ENCODE results near the gene ZNF526. TPM values are rescaled to one million over a fixed set of nuclear protein-coding genes. Genes with fewer than 3 reads are reported as not detected.

Gene ZNF526
- total RNA-seq, 4 donors from 2014 or later = 3.8 to 6.3 (median 4.0) TPM

DNA sequence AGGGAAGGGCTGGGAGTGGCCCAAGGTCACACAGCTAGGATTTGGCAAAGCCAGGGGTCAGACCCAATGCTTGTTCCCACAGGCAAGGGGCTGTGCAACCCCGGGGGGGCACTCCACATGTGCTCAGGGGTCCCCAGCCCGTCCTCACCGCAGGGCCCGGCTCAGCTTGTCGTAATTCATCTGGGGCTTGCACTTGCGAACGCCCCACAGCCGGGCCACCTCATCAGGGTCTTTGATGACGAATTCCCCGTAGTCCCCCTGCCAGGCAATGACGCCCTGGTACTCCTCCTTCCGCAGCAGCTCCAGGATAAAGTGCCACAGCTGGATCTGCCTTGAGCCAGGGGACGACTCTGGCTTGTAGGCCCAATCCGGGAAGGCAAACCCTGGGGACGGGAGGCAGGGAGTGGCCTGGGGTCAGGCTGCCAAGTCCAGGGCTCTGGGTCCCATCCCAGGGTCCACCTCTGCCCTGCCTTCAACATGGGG is 30.1 kb downstream of the ZNF526 start:
- Histone ChIP-seq H3K9me3 (no peaks in the 10 kb centered on the region), H3K4me1 (peaks cover 27 to 85% (median 39%) of the 10 kb centered on the region in 3 donors), H3K27me3 (no peaks in the 10 kb centered on the region), H3K36me3 (peaks cover 4 to 22% (median 6%) of the 10 kb centered on the region in 3 donors), H3K4me3 (peak overlapping the region in 2 of 4 donors; percentile 95 to 99), H3K27ac (peak overlapping the region; percentile 97 to 100 (median 100))
- whole genome bisulfite sequencing, 2 donors = 81% methylated on average over 7 of the region's 15 CpGs; no CpG with 5 or more reads in 1 of the 2 donors
- intact Hi-C loops (cut with DNase I) = no loop called here
- TF ChIP-seq POLR2A (IDR thresholded peaks at IDR 0.05) = no peak
- TF ChIP-seq, protein P1, sequence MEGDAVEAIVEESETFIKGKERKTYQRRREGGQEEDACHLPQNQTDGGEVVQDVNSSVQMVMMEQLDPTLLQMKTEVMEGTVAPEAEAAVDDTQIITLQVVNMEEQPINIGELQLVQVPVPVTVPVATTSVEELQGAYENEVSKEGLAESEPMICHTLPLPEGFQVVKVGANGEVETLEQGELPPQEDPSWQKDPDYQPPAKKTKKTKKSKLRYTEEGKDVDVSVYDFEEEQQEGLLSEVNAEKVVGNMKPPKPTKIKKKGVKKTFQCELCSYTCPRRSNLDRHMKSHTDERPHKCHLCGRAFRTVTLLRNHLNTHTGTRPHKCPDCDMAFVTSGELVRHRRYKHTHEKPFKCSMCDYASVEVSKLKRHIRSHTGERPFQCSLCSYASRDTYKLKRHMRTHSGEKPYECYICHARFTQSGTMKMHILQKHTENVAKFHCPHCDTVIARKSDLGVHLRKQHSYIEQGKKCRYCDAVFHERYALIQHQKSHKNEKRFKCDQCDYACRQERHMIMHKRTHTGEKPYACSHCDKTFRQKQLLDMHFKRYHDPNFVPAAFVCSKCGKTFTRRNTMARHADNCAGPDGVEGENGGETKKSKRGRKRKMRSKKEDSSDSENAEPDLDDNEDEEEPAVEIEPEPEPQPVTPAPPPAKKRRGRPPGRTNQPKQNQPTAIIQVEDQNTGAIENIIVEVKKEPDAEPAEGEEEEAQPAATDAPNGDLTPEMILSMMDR (IDR thresholded peaks at IDR 0.05) = no peak
- no peak for DNase-seq

DNA sequence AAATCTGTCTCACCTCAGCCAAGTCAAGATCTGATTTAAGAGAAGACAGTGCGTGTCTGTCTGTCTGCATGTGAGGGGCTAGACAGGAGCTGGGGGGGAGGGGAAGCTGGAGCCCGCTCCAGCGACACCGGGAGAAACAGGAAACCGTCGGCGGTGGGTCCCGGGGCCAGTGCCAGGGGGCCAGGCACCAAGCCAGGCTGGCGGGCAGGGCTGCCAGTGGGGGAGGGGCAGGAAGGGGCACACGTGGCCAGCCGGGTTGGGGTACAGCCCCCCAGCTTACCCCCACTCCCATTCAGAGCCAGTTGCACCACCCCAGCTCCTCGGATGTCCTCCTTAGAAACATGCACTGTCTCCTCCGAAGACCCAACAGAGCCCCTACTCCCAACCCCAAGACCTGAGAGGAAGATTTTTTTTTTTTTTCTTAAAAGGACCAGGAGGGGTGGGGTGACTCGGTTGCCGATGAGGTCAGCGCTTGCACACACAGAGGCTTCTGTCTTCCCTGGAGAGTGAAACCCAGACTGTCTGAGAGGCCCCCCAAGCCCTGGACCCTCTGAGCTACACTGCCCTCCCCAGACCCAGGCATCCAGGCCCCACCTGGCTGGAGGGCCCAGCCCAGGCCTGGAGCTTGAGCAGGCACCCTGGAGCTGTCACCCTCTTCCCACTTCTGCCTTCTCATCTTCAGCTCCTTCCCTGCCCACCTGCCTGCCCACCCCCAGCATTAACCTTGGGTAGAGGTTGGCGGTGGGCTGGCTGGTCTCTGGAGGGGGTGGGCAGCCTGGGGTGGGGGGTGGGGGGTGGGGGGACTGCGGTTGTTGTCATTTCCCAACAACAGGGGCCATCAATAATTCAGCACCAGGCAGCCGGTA is 30.8 kb downstream of the ZNF526 start:
- intact Hi-C loops (cut with DNase I) = no loop called here
- Histone ChIP-seq H3K36me3 (peaks cover 4 to 22% (median 6%) of the 10 kb centered on the region in 3 donors), H3K4me3 (peak overlapping the region in 3 of 4 donors; percentile 14 to 99 (median 95)), H3K27ac (peak overlapping the region; percentile 97 to 100 (median 100)), H3K27me3 (no peaks in the 10 kb centered on the region), H3K9me3 (no peaks in the 10 kb centered on the region), H3K4me1 (peaks cover 27 to 85% (median 45%) of the 10 kb centered on the region in 3 donors)
- TF ChIP-seq POLR2A (IDR thresholded peaks at IDR 0.05) = no peak
- TF ChIP-seq, protein P1 (IDR thresholded peaks at IDR 0.05) = no peak
- DNase-seq = no peak
- WGBS, 2 donors = 18% methylated on average over 15 of the region's 19 CpGs; no CpG with 5 or more reads in 1 of the 2 donors

DNA sequence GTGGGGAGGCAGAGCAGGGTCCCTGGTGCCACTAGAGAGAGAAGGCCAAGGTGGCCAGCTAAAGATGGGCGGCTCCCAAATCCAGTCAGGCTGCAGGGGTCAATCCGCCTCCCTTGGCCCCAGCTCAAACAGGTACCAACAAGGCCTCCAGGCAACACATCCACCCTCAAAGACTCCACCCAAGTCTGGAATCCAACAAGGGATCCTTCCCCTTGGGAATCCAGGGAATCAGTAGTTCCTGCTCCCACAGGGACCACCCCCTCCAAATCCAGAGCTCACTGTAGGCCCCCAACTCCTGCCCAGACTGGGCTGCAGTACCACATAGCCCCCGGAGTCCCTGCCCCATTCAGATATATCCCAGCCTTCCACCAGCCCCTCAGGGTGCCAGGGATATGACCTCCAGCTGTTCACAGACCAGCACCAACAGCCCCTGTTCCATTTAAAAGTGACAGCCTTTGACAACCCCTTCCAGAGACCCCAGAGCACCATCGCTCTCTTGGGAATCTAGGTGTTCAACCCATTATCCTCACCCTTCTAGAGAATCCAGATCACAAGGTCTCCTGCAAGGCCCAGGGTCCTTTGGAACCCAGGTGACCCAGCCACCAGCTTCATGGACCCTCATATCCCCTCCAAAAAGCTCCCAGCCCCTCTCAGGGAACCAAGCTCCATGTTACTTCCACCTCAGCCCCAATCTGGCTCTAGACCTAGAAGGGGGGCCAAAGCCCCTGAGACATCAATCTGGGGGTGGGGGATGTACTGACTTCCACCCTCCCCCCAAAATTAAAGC is 31.7 kb downstream of the ZNF526 start:
- H3K9me3 ChIP-seq = no peaks in the 10 kb centered on the region
- DNase-seq = no peak
- peak overlapping the region; percentile 97 to 100 (median 100) for H3K27ac ChIP-seq
- peaks cover 4 to 22% (median 6%) of the 10 kb centered on the region in 3 donors for H3K36me3 ChIP-seq
- WGBS, 2 donors = 64 to 67% methylated on average over 3 to 4 of the region's 4 CpGs
- no peaks in the 10 kb centered on the region for H3K27me3 ChIP-seq
- peaks cover 27 to 85% (median 48%) of the 10 kb centered on the region in 3 donors for H3K4me1 ChIP-seq
- intact Hi-C loops (cut with DNase I) = no loop called here
- no peak for TF ChIP-seq POLR2A (IDR thresholded peaks at IDR 0.05)
- TF ChIP-seq, protein P1 (IDR thresholded peaks at IDR 0.05) = no peak
- peak overlapping the region in 3 of 4 donors; percentile 95 to 99 (median 97) for H3K4me3 ChIP-seq

DNA sequence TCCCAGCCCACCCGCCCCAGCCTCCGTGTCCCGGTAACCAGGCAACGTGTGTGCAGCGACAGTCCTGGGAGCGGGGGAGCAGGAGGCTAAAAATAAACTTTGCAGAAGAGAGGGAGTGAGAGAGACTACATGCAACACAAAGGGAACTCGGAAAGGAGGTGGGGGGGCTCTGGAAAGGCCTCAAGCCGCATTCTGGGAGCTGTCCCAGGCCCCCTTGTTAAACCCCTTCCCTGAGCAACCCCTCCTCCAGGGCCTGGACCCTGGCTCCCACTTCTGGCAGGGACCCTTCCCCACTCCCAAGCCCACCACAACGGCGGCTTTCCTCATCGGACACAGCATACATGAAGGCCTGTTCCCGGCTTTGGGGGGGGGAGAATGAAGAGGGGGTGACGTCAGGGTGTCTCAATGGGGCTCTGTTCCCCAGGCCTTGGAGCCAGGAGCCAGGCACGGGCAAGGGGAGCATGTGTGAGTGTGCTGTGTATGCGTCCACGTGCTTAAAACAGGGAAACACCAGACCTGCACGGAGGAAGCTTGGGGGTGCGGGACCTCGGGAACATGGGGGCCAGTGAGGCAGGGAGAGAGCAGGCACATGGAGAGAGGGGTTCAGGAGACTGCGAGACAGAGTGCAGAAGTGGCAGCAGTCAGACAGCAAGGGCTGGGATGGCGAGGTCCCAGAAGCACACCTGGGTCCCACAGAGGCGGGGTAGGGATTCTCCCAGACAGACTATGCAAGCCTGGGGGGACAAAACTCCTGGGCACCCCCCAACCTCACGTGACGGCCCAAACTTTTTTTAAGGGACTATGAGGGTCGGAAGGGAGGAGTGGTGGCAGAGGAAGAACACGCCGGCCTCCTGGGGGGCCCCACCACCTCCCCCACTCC is 32.5 kb downstream of the ZNF526 start:
- intact Hi-C loops (cut with DNase I) = no loop called here
- Histone ChIP-seq H3K36me3 (peaks cover 4 to 22% (median 6%) of the 10 kb centered on the region in 3 donors), H3K4me1 (peaks cover 27 to 81% (median 48%) of the 10 kb centered on the region in 3 donors), H3K27ac (peak overlapping the region; percentile 97 to 100 (median 100)), H3K9me3 (no peaks in the 10 kb centered on the region), H3K4me3 (peak overlapping the region; percentile 91 to 99 (median 96)), H3K27me3 (no peaks in the 10 kb centered on the region)
- TF ChIP-seq, protein P1 (IDR thresholded peaks at IDR 0.05) = no peak
- TF ChIP-seq POLR2A (IDR thresholded peaks at IDR 0.05) = no peak
- no peak for DNase-seq
- WGBS, 2 donors = 5 to 6% methylated on average over 10 to 21 of the region's 27 CpGs

Measured in esophagus squamous epithelium (tissue), 5 donors.